Type B pancreatic cell (in vitro differentiated cells): ENCODE results near the gene KCNV2. TPM values are rescaled to one million over a fixed set of nuclear protein-coding genes. Genes with fewer than 3 reads are reported as not detected.

Experiments used
- DNase-seq: peaks from one replicate; pipeline ENCODE4 v3.0.0; 2021; ENCODE audit warnings: mixed read lengths; ENCODE audit not compliant: unreplicated experiment; ENCODE audit errors: extremely low spot score
- H3K27ac Mint-ChIP-seq: 2 replicates; pipeline ENCODE4 v1.8.0; 2021; ENCODE audit warnings: mild to moderate bottlenecking, mixed read lengths
- H3K27me3 Mint-ChIP-seq: 2 replicates; pipeline ENCODE4 v1.8.0; 2021; ENCODE audit warnings: mixed read lengths
- H3K36me3 Mint-ChIP-seq: 2 replicates; pipeline ENCODE4 v1.8.0; 2021; ENCODE audit warnings: mixed read lengths
- H3K4me1 Mint-ChIP-seq: one replicate; pipeline ENCODE4 v1.8.0; 2021; ENCODE audit warnings: mixed read lengths; ENCODE audit not compliant: unreplicated experiment
- H3K4me3 Mint-ChIP-seq: 2 replicates; pipeline ENCODE4 v1.8.0; 2021; ENCODE audit warnings: mild to moderate bottlenecking, mixed read lengths
- H3K9me3 Mint-ChIP-seq: 2 replicates; pipeline ENCODE4 v1.8.0; 2021; ENCODE audit warnings: mixed read lengths
- CTCF ChIP-seq: fragments of 200-600 bp; sonication (generic); conservative IDR thresholded peaks from 2 replicates; pipeline ENCODE4 v1.5.0; 2021; ENCODE audit warnings: antibody characterized with exemption, mild to moderate bottlenecking
- total RNA-seq: library from RNA; stranded (reverse); gene quantifications from 2 replicates; pipeline ENCODE4 v1.2.1, GENCODE V29; 2021; ENCODE audit warnings: low replicate concordance

KCNV2 gene
- total RNA-seq, 1 donor from 2014 or later: not detected

- Mint-ChIP-seq H3K4me3 (no peak overlapping the region), H3K4me1 (no peaks in the 10 kb centered on the region), H3K36me3 (no peaks in the 10 kb centered on the region), H3K27ac (no peak overlapping the region), H3K9me3 (no peaks in the 10 kb centered on the region), H3K27me3 (no peaks in the 10 kb centered on the region)
- DNase-seq: no peak
- TF ChIP-seq CTCF: no peak
Observed at GRCh38 chr9:2691212-2691611, 26.1 kb upstream of the KCNV2 start.

- Mint-ChIP-seq H3K36me3 (no peaks in the 10 kb centered on the region), H3K9me3 (no peaks in the 10 kb centered on the region), H3K27ac (no peak overlapping the region), H3K4me1 (no peaks in the 10 kb centered on the region), H3K27me3 (no peaks in the 10 kb centered on the region), H3K4me3 (no peak overlapping the region)
- no peak for DNase-seq
- TF ChIP-seq CTCF: no peak
Observed at GRCh38 chr9:2691626-2692025, 25.7 kb upstream of the KCNV2 start.

GRCh38 chr9:2693056-2693455 is 24.3 kb upstream of the KCNV2 start:
- Mint-ChIP-seq H3K27ac (no peak overlapping the region), H3K4me3 (no peak overlapping the region), H3K4me1 (no peaks in the 10 kb centered on the region), H3K9me3 (no peaks in the 10 kb centered on the region), H3K27me3 (no peaks in the 10 kb centered on the region), H3K36me3 (no peaks in the 10 kb centered on the region)
- no peak for DNase-seq
- TF ChIP-seq CTCF: no peak

GRCh38 chr9:2697492-2697891 is 19.8 kb upstream of the KCNV2 start:
- no peak for DNase-seq
- no peak overlapping the region for H3K27ac Mint-ChIP-seq
- no peaks in the 10 kb centered on the region for H3K9me3 Mint-ChIP-seq
- TF ChIP-seq CTCF: no peak
- peaks cover 4% of the 10 kb centered on the region for H3K27me3 Mint-ChIP-seq
- H3K4me3 Mint-ChIP-seq: no peak overlapping the region
- peaks cover 22% of the 10 kb centered on the region for H3K4me1 Mint-ChIP-seq
- H3K36me3 Mint-ChIP-seq: peaks cover 3% of the 10 kb centered on the region

- Mint-ChIP-seq H3K27ac (no peak overlapping the region), H3K4me3 (no peak overlapping the region), H3K9me3 (no peaks in the 10 kb centered on the region), H3K27me3 (peaks cover 4% of the 10 kb centered on the region), H3K36me3 (peaks cover 3% of the 10 kb centered on the region), H3K4me1 (peaks cover 24% of the 10 kb centered on the region)
- no peak for TF ChIP-seq CTCF
- no peak for DNase-seq
Observed at GRCh38 chr9:2700398-2700797, 16.9 kb upstream of the KCNV2 start.

GRCh38 chr9:2700909-2701550 is 16.3 kb upstream of the KCNV2 start:
- no peak for DNase-seq
- no peak overlapping the region for H3K27ac Mint-ChIP-seq

More at GRCh38 chr9:2700909-2701550, 16.3 kb upstream of the KCNV2 start:
- Mint-ChIP-seq H3K4me3 (no peak overlapping the region), H3K27me3 (peaks cover 4% of the 10 kb centered on the region), H3K4me1 (peaks cover 24% of the 10 kb centered on the region), H3K36me3 (peaks cover 3% of the 10 kb centered on the region), H3K9me3 (no peaks in the 10 kb centered on the region)
- TF ChIP-seq CTCF: no peak
